Keratinocyte (primary cell): ENCODE measurements around the gene RGS3. TPM values are rescaled to one million over a fixed set of nuclear protein-coding genes. Genes with fewer than 3 reads are reported as not detected.

Source experiments
- DNase-seq: peaks from one replicate; pipeline ENCODE4 v3.0.0-alpha.2; 2011; ENCODE audit warnings: low read depth, missing footprints, low spot score
- FAIRE-seq: peaks from 2 replicates; lab custom pipeline; 2011; peaks lifted over from hg19 to GRCh38; lab: Jason Lieb, UNC
- H2AFZ ChIP-seq: 2 replicates; pipeline ENCODE4 v1.6.0; 2012; ENCODE audit warnings: low read length, control low read depth, inconsistent platforms; ENCODE audit not compliant: control insufficient read depth
- H3K27ac ChIP-seq: 2 replicates; pipeline ENCODE4 v1.5.1; 2011; ENCODE audit warnings: low read length; ENCODE audit not compliant: control insufficient read depth, insufficient read depth
- H3K27me3 ChIP-seq: 3 replicates; pipeline ENCODE4 v1.6.0; 2011; ENCODE audit warnings: low read length; ENCODE audit not compliant: control insufficient read depth, insufficient read depth; ENCODE audit errors: extremely low read depth
- H3K36me3 ChIP-seq, 2 experiments: 2 replicates in 1 of 2; 3 replicates in 1 of 2; pipeline ENCODE4 v1.5.1; 2011; ENCODE audit warnings: low read length in 2 of 2, mild to moderate bottlenecking in 1 of 2; ENCODE audit not compliant: control insufficient read depth in 2 of 2, insufficient read depth in 2 of 2; ENCODE audit errors: extremely low read depth in 1 of 2
- H3K4me1 ChIP-seq: 3 replicates; pipeline ENCODE4 v1.5.1; 2011; ENCODE audit warnings: low read length; ENCODE audit not compliant: control insufficient read depth, insufficient read depth; ENCODE audit errors: extremely low read depth
- H3K4me2 ChIP-seq: 3 replicates; pipeline ENCODE4 v1.6.0; 2011; ENCODE audit warnings: low read depth, low read length; ENCODE audit not compliant: control insufficient read depth, insufficient read depth; ENCODE audit errors: extremely low read depth
- H3K4me3 ChIP-seq, 3 experiments: fragments of 200-600 bp in 1 of 3; sonication (generic) in 1 of 3; 2 replicates in 2 of 3; 3 replicates in 1 of 3; pipeline ENCODE4 v1.5.1; 2011 to 2016; ENCODE audit warnings: low read length in 3 of 3, mild to moderate bottlenecking in 3 of 3, control low read depth in 2 of 3, inconsistent platforms in 1 of 3, low read depth in 1 of 3, mixed read lengths in 1 of 3, mixed run types in 1 of 3, moderate library complexity in 1 of 3; ENCODE audit not compliant: control insufficient read depth in 2 of 3, insufficient read depth in 2 of 3; ENCODE audit errors: extremely low read depth in 1 of 3
- H3K79me2 ChIP-seq: 2 replicates; pipeline ENCODE4 v1.6.0; 2012; ENCODE audit warnings: low read length; ENCODE audit not compliant: control insufficient read depth, insufficient read depth
- H3K9ac ChIP-seq: 3 replicates; pipeline ENCODE4 v1.6.0; 2011; ENCODE audit warnings: low read length; ENCODE audit not compliant: control insufficient read depth, insufficient read depth; ENCODE audit errors: extremely low read depth
- H3K9me1 ChIP-seq: 3 replicates; pipeline ENCODE4 v1.6.0; 2011; ENCODE audit warnings: low read length; ENCODE audit not compliant: control insufficient read depth, insufficient read depth; ENCODE audit errors: extremely low read depth
- H3K9me3 ChIP-seq: 2 replicates; pipeline ENCODE4 v1.5.1; 2012; ENCODE audit warnings: low read depth, low read length; ENCODE audit not compliant: control insufficient read depth
- H4K20me1 ChIP-seq: 3 replicates; pipeline ENCODE4 v1.6.0; 2011; ENCODE audit warnings: low read length; ENCODE audit not compliant: control insufficient read depth, insufficient read depth; ENCODE audit errors: extremely low read depth
- CTCF ChIP-seq, 3 experiments: IDR thresholded peaks in 1 of 3; conservative IDR thresholded peaks in 1 of 3; optimal IDR thresholded peaks in 1 of 3; 2 replicates in 2 of 3; 3 replicates in 1 of 3; pipeline versions ENCODE3 to v1.5.1; 2011; ENCODE audit warnings: low read length in 3 of 3, mild to moderate bottlenecking in 3 of 3, moderate library complexity in 2 of 3, control low read depth in 1 of 3, inconsistent platforms in 1 of 3; ENCODE audit not compliant: insufficient read depth in 2 of 3; ENCODE audit errors: extremely low read depth in 1 of 3
- EZH2 ChIP-seq: IDR thresholded peaks from one replicate; pipeline ENCODE4 v1.6.1; 2012; ENCODE audit warnings: inconsistent platforms, mild to moderate bottlenecking, low read length, moderate library complexity
- dilution Hi-C: fragments of 300-500 bp; cut with MboI; formaldehyde crosslinking; loops from one replicate; pipeline ENCODE4 v1.7.0; 2020; ENCODE audit warnings: low sequenced_read_pairs; ENCODE audit not compliant: extremely low pct_ligation_motif_present
- polyA plus RNA-seq, 5 experiments: library from polyadenylated mRNA; depleted of rRNA in 3 of 5; stranded (reverse) in 3 of 5; stranded (forward) in 1 of 5; unstranded in 1 of 5; fragments of >200 nt; gene quantifications; 1 replicate in 1 of 5; 2 replicates in 3 of 5; 3 replicates in 1 of 5; pipeline versions ENCODE4 v1.2.1 to v1.2.3, GENCODE V29; 2011 to 2012; ENCODE audit warnings: missing spikeins in 2 of 5, low read depth in 1 of 5, low replicate concordance in 1 of 5

The RGS3 gene
- polyA plus RNA-seq, 1 donor (not counting 4 experiments of a cell fraction or from before 2014, with no cell fraction given) = 19.6 TPM

GRCh38 chr9:113623851-113624485 lies 160.4 kb downstream of the RGS3 start:
- FAIRE-seq (no peak), DNase-seq (no peak)
- Histone ChIP-seq H3K4me1 (peaks cover 37% of the 10 kb centered on the region), H3K36me3 (no peaks in the 10 kb centered on the region), H2AFZ (no peak overlapping the region), H3K9me1 (no peaks in the 10 kb centered on the region), H3K9ac (no peak overlapping the region), H3K4me3 (no peak overlapping the region), H3K9me3 (no peaks in the 10 kb centered on the region), H3K27ac (no peak overlapping the region), H3K79me2 (no peaks in the 10 kb centered on the region), H4K20me1 (no peaks in the 10 kb centered on the region), H3K27me3 (no peaks in the 10 kb centered on the region), H3K4me2 (no peak overlapping the region)
- dilution Hi-C loops = no loop called here
- TF ChIP-seq EZH2 = no peak
- no peak for TF ChIP-seq CTCF (optimal IDR thresholded peaks at IDR 0.05 in 1 of 3, IDR thresholded peaks at IDR 0.05 in 1 of 3, conservative IDR thresholded peaks at IDR 0.05 in 1 of 3; ENCODE audit: extremely low read depth in 1 of 3, insufficient read depth in 2 of 3, low read length in 3 of 3)

DNA sequence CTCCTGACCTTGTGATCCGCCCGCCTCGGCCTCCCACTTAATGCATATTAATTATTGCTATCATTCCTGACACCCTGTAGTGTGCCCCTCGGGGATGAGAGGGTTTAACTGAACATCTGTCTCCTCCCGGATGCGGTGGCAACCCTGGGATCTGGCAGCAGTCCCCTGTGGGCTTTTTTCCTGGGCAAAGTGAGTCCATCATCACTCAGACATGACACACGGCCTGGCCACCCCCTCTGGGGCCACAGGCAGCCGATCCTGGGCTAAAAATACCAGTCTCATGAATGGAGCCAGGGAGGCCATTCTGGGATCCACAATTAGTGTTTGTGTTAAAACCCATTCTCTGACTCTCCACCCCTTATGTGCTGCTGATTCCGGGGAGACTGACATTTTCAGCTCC lies 161.2 kb downstream of the RGS3 start:
- peaks cover 34% of the 10 kb centered on the region for H3K4me1 ChIP-seq
- TF ChIP-seq EZH2 (no peak), CTCF (optimal IDR thresholded peaks at IDR 0.05 in 1 of 3, IDR thresholded peaks at IDR 0.05 in 1 of 3, conservative IDR thresholded peaks at IDR 0.05 in 1 of 3; ENCODE audit: extremely low read depth in 1 of 3, insufficient read depth in 2 of 3, low read length in 3 of 3) (no peak)
- H3K9me1 ChIP-seq = no peaks in the 10 kb centered on the region
- no peak overlapping the region for H3K4me3 ChIP-seq
- H3K9ac ChIP-seq = no peak overlapping the region
- FAIRE-seq (no peak), DNase-seq (no peak)
- dilution Hi-C loops = no loop called here
- H3K36me3 ChIP-seq = no peaks in the 10 kb centered on the region
- no peaks in the 10 kb centered on the region for H3K79me2 ChIP-seq
- no peaks in the 10 kb centered on the region for H4K20me1 ChIP-seq
- no peaks in the 10 kb centered on the region for H3K27me3 ChIP-seq
- no peak overlapping the region for H3K4me2 ChIP-seq
- H3K27ac ChIP-seq = no peak overlapping the region
- H3K9me3 ChIP-seq = no peaks in the 10 kb centered on the region
- no peak overlapping the region for H2AFZ ChIP-seq
